SJSA1 (cell line): ENCODE measurements around the gene CNOT1. TPM values are rescaled to one million over a fixed set of nuclear protein-coding genes. Genes with fewer than 3 reads are reported as not detected.

Source experiments
- DNase-seq, 2 experiments: peaks; one replicate each; pipeline ENCODE4 v3.0.0-alpha.2; 2015 to 2020; ENCODE audit warnings: low spot score in 2 of 2, low read depth in 1 of 2
- H3K27ac ChIP-seq: fragments of 250-450 bp; sonication (Bioruptor Pico); 2 replicates; pipeline ENCODE4 v1.5.1; 2020; ENCODE audit warnings: mild to moderate bottlenecking, moderate library complexity
- H3K27me3 ChIP-seq: fragments of 250-450 bp; sonication (Bioruptor Pico); replicated peaks from 2 replicates; pipeline ENCODE4 v1.5.1; 2020; ENCODE audit warnings: mild to moderate bottlenecking, moderate library complexity
- H3K36me3 ChIP-seq: fragments of 250-450 bp; sonication (Bioruptor Pico); 2 replicates; pipeline ENCODE4 v1.5.1; 2020; ENCODE audit warnings: mild to moderate bottlenecking
- H3K4me1 ChIP-seq: fragments of 250-450 bp; sonication (Bioruptor Pico); replicated peaks from 2 replicates; pipeline ENCODE4 v1.6.1; 2021; ENCODE audit warnings: mild to moderate bottlenecking
- H3K4me3 ChIP-seq: fragments of 250-450 bp; sonication (Bioruptor Pico); 2 replicates; pipeline ENCODE4 v1.5.1; 2020; ENCODE audit warnings: mild to moderate bottlenecking
- H3K9me3 ChIP-seq: fragments of 250-450 bp; sonication (Bioruptor Pico); replicated peaks from 2 replicates; pipeline ENCODE4 v1.5.1; 2020; ENCODE audit warnings: mild to moderate bottlenecking
- total RNA-seq: library from RNA; depleted of rRNA; stranded (reverse); fragments of >200 nt; shearing (Covaris generic); gene quantifications from 2 replicates; pipeline ENCODE4 v1.2.3, GENCODE V29; 2014

Gene CNOT1
- total RNA-seq, 1 experiment from 2014 or later, result 123 TPM

DNA sequence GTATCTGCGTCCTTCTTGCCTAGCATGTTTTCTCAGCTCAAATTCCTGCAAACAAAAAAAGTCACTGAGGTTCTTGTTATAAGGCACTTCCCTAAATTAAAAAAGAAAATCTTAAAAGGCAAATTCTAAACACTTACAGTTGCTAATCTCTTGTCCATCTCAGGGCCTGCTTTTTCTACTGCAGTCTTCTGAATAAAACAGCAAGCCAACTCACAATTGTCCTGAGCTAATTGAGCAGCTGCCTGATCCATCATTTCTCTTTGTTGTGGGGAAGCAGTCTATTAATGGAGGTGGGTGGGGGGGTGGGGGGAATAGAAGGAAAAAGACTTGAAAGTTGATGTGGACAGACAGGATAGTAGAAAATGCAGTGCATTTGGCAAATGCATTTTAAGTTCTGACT is 87.3 kb downstream of the CNOT1 start:
- Histone ChIP-seq H3K4me1 (no peaks in the 10 kb centered on the region), H3K36me3 (peaks cover 97% of the 10 kb centered on the region), H3K27me3 (no peaks in the 10 kb centered on the region), H3K9me3 (no peaks in the 10 kb centered on the region), H3K27ac (no peak overlapping the region), H3K4me3 (no peak overlapping the region)
- no peak for DNase-seq

- Histone ChIP-seq H3K36me3 (peaks cover 98% of the 10 kb centered on the region), H3K4me3 (no peak overlapping the region), H3K27ac (no peak overlapping the region), H3K9me3 (no peaks in the 10 kb centered on the region), H3K27me3 (no peaks in the 10 kb centered on the region), H3K4me1 (no peaks in the 10 kb centered on the region)
- no peak for DNase-seq
Observed at GRCh38 chr16:58541711-58542110, 87.9 kb downstream of the CNOT1 start.

GRCh38 chr16:58537124-58537906 is 92.3 kb downstream of the CNOT1 start:
- Histone ChIP-seq H3K9me3 (no peaks in the 10 kb centered on the region), H3K4me3 (no peak overlapping the region), H3K36me3 (peaks cover 98% of the 10 kb centered on the region), H3K27me3 (no peaks in the 10 kb centered on the region), H3K27ac (no peak overlapping the region), H3K4me1 (no peaks in the 10 kb centered on the region)
- no peak for DNase-seq

DNA sequence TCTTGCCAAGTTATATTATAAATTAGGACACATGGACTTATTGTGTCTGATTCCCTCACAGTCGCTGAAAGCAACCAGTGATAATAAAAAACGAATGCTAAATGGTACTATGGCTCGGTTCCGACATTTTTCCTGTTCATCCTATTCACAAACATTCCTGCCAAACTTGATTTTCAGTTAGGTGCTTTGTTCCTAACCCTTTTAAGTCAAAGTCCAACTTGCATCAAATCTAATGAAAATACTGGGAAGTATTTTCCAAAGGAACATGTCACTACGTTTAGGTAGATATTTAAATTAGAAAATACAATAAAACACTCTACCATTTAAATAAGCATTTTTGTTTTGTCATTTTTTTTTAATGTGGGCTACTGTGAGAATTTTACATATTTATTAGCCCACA is 93.3 kb downstream of the CNOT1 start:
- H3K4me3 ChIP-seq, result no peak overlapping the region
- H3K27me3 ChIP-seq, result no peaks in the 10 kb centered on the region
- peaks cover 98% of the 10 kb centered on the region for H3K36me3 ChIP-seq
- H3K4me1 ChIP-seq, result no peaks in the 10 kb centered on the region
- DNase-seq, result no peak
- H3K9me3 ChIP-seq, result no peaks in the 10 kb centered on the region
- H3K27ac ChIP-seq, result no peak overlapping the region

- no peak overlapping the region for H3K4me3 ChIP-seq
- H3K27ac ChIP-seq, result no peak overlapping the region
- H3K36me3 ChIP-seq, result peaks cover 98% of the 10 kb centered on the region
- H3K4me1 ChIP-seq, result no peaks in the 10 kb centered on the region
- no peaks in the 10 kb centered on the region for H3K27me3 ChIP-seq
- no peak for DNase-seq
- no peaks in the 10 kb centered on the region for H3K9me3 ChIP-seq
Observed at GRCh38 chr16:58535100-58535499, 94.5 kb downstream of the CNOT1 start.

GRCh38 chr16:58533751-58534470 is 95.7 kb downstream of the CNOT1 start:
- no peaks in the 10 kb centered on the region for H3K4me1 ChIP-seq
- no peaks in the 10 kb centered on the region for H3K9me3 ChIP-seq
- no peak overlapping the region for H3K4me3 ChIP-seq
- no peak overlapping the region for H3K27ac ChIP-seq
- no peaks in the 10 kb centered on the region for H3K27me3 ChIP-seq
- H3K36me3 ChIP-seq, result peaks cover 98% of the 10 kb centered on the region
- no peak for DNase-seq

- no peaks in the 10 kb centered on the region for H3K9me3 ChIP-seq
- H3K27me3 ChIP-seq, result no peaks in the 10 kb centered on the region
- H3K4me1 ChIP-seq, result no peaks in the 10 kb centered on the region
- DNase-seq, result no peak
- H3K36me3 ChIP-seq, result peaks cover 98% of the 10 kb centered on the region
- H3K27ac ChIP-seq, result no peak overlapping the region
- no peak overlapping the region for H3K4me3 ChIP-seq
Observed at GRCh38 chr16:58532414-58532813, 97.2 kb downstream of the CNOT1 start.

GRCh38 chr16:58530179-58530578 is 99.4 kb downstream of the CNOT1 start:
- no peaks in the 10 kb centered on the region for H3K9me3 ChIP-seq
- no peak overlapping the region for H3K4me3 ChIP-seq
- H3K4me1 ChIP-seq, result no peaks in the 10 kb centered on the region
- H3K36me3 ChIP-seq, result peaks cover 94% of the 10 kb centered on the region
- no peak overlapping the region for H3K27ac ChIP-seq
- no peaks in the 10 kb centered on the region for H3K27me3 ChIP-seq
- DNase-seq, result no peak

- Histone ChIP-seq H3K27ac (no peak overlapping the region), H3K36me3 (peaks cover 98% of the 10 kb centered on the region), H3K4me1 (no peaks in the 10 kb centered on the region), H3K27me3 (no peaks in the 10 kb centered on the region), H3K9me3 (no peaks in the 10 kb centered on the region), H3K4me3 (no peak overlapping the region)
- no peak for DNase-seq
Observed at GRCh38 chr16:58519707-58520106, 109.9 kb downstream of the CNOT1 start.

DNA sequence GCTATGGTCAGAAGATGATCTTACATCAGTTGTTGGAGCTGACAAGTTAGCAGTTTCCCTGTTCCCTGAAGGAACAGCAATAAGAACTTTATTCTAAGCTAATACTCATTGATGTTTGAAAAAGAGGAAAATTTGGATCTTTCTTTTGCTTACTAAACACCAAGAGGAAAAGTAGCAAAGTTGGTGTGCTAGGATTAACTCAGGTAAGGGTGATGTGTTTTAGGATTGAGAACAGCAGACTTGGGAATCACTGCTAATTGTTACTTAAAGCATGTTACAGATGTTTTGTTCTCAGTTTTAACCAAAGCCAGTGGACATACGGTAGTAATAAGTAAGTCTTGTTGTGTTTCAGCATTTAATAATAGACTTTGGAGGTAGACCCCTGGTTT is 110.7 kb downstream of the CNOT1 start:
- no peak overlapping the region for H3K4me3 ChIP-seq
- H3K9me3 ChIP-seq, result no peaks in the 10 kb centered on the region

GRCh38 chr16:58518083-58518979 is 111.3 kb downstream of the CNOT1 start:
- Histone ChIP-seq H3K27me3 (no peaks in the 10 kb centered on the region), H3K9me3 (no peaks in the 10 kb centered on the region), H3K4me3 (no peak overlapping the region), H3K36me3 (peaks cover 88% of the 10 kb centered on the region), H3K4me1 (peaks cover 6% of the 10 kb centered on the region; the same call in 1 of the 2 replicates), H3K27ac (no peak overlapping the region)
- no peak for DNase-seq

More for the DNA sequence above, 110.7 kb downstream of the CNOT1 start:
- Histone ChIP-seq H3K4me1 (peaks cover under 1% of the 10 kb centered on the region; the same call in 1 of the 2 replicates), H3K27me3 (no peaks in the 10 kb centered on the region), H3K36me3 (peaks cover 91% of the 10 kb centered on the region), H3K27ac (no peak overlapping the region)
- DNase-seq, result no peak

DNA sequence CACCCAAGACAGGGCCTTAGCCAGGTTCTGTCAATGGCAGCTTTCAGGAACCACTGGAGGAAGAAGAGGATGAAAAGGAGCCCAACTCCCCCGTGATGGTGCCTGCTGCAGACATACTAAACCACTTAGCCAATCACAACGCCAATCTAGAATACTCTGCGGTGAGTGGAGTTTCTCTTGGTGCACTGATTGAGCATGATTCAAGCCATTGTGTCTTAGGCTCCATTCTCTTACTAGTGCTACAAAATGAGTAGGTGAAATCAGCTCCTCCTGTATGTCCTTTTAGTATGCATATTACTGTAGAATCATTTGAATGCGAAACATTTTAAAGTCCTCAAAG is 112.9 kb downstream of the CNOT1 start:
- Histone ChIP-seq H3K27me3 (no peaks in the 10 kb centered on the region), H3K4me3 (no peak overlapping the region), H3K27ac (no peak overlapping the region), H3K4me1 (peaks cover 6% of the 10 kb centered on the region; the same call in 1 of the 2 replicates), H3K9me3 (no peaks in the 10 kb centered on the region), H3K36me3 (peaks cover 85% of the 10 kb centered on the region)
- no peak for DNase-seq

- peak overlapping the region; percentile 33 for H3K4me3 ChIP-seq
Observed at GRCh38 chr16:58515871-58516767, 113.5 kb downstream of the CNOT1 start.

More at GRCh38 chr16:58515871-58516767, 113.5 kb downstream of the CNOT1 start:
- Histone ChIP-seq H3K27me3 (no peaks in the 10 kb centered on the region), H3K9me3 (no peaks in the 10 kb centered on the region), H3K27ac (no peak overlapping the region), H3K4me1 (peaks cover 6% of the 10 kb centered on the region; the same call in 1 of the 2 replicates), H3K36me3 (peaks cover 85% of the 10 kb centered on the region)
- DNase-seq, result no peak
